Liver (tissue), 9 donors: ENCODE measurements around the gene ATP2B2. TPM values are rescaled to one million over a fixed set of nuclear protein-coding genes. Genes with fewer than 3 reads are reported as not detected.

Experiments
- DNase-seq: peaks from one replicate; pipeline ENCODE4 v3.0.0-alpha.2; 2017; ENCODE audit warnings: low spot score
- H3K27ac ChIP-seq, 2 donors: one replicate each; pipeline ENCODE4 v1.7.0; 2013; ENCODE audit warnings: inconsistent platforms in 2 of 2, low read length in 2 of 2, control low read depth in 1 of 2, low read depth in 1 of 2, mild to moderate bottlenecking in 1 of 2
- H3K27me3 ChIP-seq, 4 donors: one replicate each; pipeline versions ENCODE4 v1.6.1 to v1.7.0; 2013; ENCODE audit warnings: low read length in 3 of 4, inconsistent platforms in 1 of 4, mild to moderate bottlenecking in 1 of 4, moderate library complexity in 1 of 4; ENCODE audit not compliant: control insufficient read depth in 4 of 4, insufficient read depth in 4 of 4
- H3K36me3 ChIP-seq, 4 donors: one replicate each; pipeline versions ENCODE4 v1.6.1 to v1.7.0; 2013; ENCODE audit warnings: low read length in 3 of 4, mild to moderate bottlenecking in 3 of 4, low read depth in 1 of 4, moderate library complexity in 1 of 4; ENCODE audit not compliant: control insufficient read depth in 4 of 4, insufficient read depth in 3 of 4
- H3K4me1 ChIP-seq, 4 donors: one replicate each; pipeline versions ENCODE4 v1.6.1 to v1.7.0; 2013; ENCODE audit warnings: low read length in 3 of 4, mild to moderate bottlenecking in 3 of 4, moderate library complexity in 1 of 4; ENCODE audit not compliant: control insufficient read depth in 4 of 4, insufficient read depth in 4 of 4
- H3K4me3 ChIP-seq, 3 donors: one replicate each; pipeline versions ENCODE4 v1.6.1 to v1.7.0; 2013; ENCODE audit warnings: low read length in 3 of 3, control low read depth in 1 of 3, low read depth in 1 of 3, mild to moderate bottlenecking in 1 of 3
- H3K9ac ChIP-seq, 2 donors: one replicate each; pipeline ENCODE4 v1.7.0; 2013; ENCODE audit warnings: low read length in 2 of 2, mild to moderate bottlenecking in 2 of 2, moderate library complexity in 2 of 2, control low read depth in 1 of 2, low read depth in 1 of 2
- H3K9me3 ChIP-seq, 4 donors: one replicate each; pipeline versions ENCODE4 v1.6.1 to v1.7.0; 2013; ENCODE audit warnings: low read length in 3 of 4; ENCODE audit not compliant: control insufficient read depth in 4 of 4
- ATF3 ChIP-seq: IDR thresholded peaks from 2 replicates; pipeline ENCODE4 v1.6.1; 2016; ENCODE audit warnings: antibody characterized with exemption
- CTCF ChIP-seq: fragments of 150-350 bp; IDR thresholded peaks from 2 replicates; pipeline ENCODE4 v1.5.1; 2017; ENCODE audit warnings: improper control_type of control experiment, low read depth, low read length; ENCODE audit not compliant: missing input control
- EGR1 ChIP-seq, 2 donors: IDR thresholded peaks; 2 replicates each; pipeline ENCODE4 v1.6.1; 2016 to 2018; ENCODE audit warnings: antibody characterized with exemption in 2 of 2, low read depth in 2 of 2
- FOXA1 ChIP-seq: IDR thresholded peaks from 2 replicates; pipeline ENCODE4 v1.6.1; 2016; ENCODE audit warnings: antibody characterized with exemption
- FOXA2 ChIP-seq: IDR thresholded peaks from 2 replicates; pipeline ENCODE4 v1.6.1; 2016; ENCODE audit warnings: antibody characterized with exemption
- GABPA ChIP-seq, 2 donors: IDR thresholded peaks in 1 of 2; conservative IDR thresholded peaks in 1 of 2; 2 replicates each; pipeline ENCODE4 v1.6.1; 2016; ENCODE audit warnings: antibody characterized with exemption in 2 of 2, mild to moderate bottlenecking in 1 of 2, moderate library complexity in 1 of 2
- HNF4A ChIP-seq, 2 donors: conservative IDR thresholded peaks; 2 replicates each; pipeline ENCODE4 v1.6.1; 2016; ENCODE audit warnings: antibody characterized with exemption in 2 of 2, mild to moderate bottlenecking in 2 of 2
- HNF4G ChIP-seq: IDR thresholded peaks from 2 replicates; pipeline ENCODE4 v1.6.1; 2016; ENCODE audit warnings: antibody characterized with exemption
- JUND ChIP-seq, 2 donors: IDR thresholded peaks; 2 replicates each; pipeline ENCODE4 v1.6.1; 2016; ENCODE audit warnings: antibody characterized with exemption in 2 of 2
- MAX ChIP-seq: IDR thresholded peaks from 2 replicates; pipeline ENCODE4 v1.6.1; 2016; ENCODE audit warnings: antibody characterized with exemption
- NR2F2 ChIP-seq: IDR thresholded peaks from 2 replicates; pipeline ENCODE4 v1.6.1; 2016; ENCODE audit warnings: antibody characterized with exemption
- RAD21 ChIP-seq, 2 donors: IDR thresholded peaks; 2 replicates each; pipeline ENCODE4 v1.6.1; 2016; ENCODE audit warnings: antibody characterized with exemption in 2 of 2, mild to moderate bottlenecking in 2 of 2
- REST ChIP-seq: IDR thresholded peaks from 2 replicates; pipeline ENCODE4 v1.6.1; 2016; ENCODE audit warnings: antibody characterized with exemption, mild to moderate bottlenecking
- RXRA ChIP-seq, 2 donors: IDR thresholded peaks; 2 replicates each; pipeline ENCODE4 v1.6.1; 2017 to 2018; ENCODE audit warnings: antibody characterized with exemption in 2 of 2, mild to moderate bottlenecking in 1 of 2
- SP1 ChIP-seq: IDR thresholded peaks from 2 replicates; pipeline ENCODE4 v1.6.1; 2018; ENCODE audit warnings: antibody characterized with exemption, mild to moderate bottlenecking
- TAF1 ChIP-seq: conservative IDR thresholded peaks from 2 replicates; pipeline ENCODE4 v1.6.1; 2016; ENCODE audit warnings: antibody characterized with exemption, mild to moderate bottlenecking
- YY1 ChIP-seq: IDR thresholded peaks from 2 replicates; pipeline ENCODE4 v1.6.1; 2016; ENCODE audit warnings: antibody characterized with exemption, mild to moderate bottlenecking
- WGBS: extraction: QIAGEN DNeasy Blood & Tissue Kit; methylation state at CpG from one replicate; pipeline ENCODE4 v1.1.7; 2013; 5-methylcytosine and 5-hydroxymethylcytosine counted together
- polyA plus RNA-seq, 2 donors: library from polyadenylated mRNA; stranded (reverse) in 1 of 2; unstranded in 1 of 2; fragments of 200-250 nt in 1 of 2; fragments of >200 nt in 1 of 2; fragmentation: Nextera tagmentation in 1 of 2; extraction: Ambion mirVana in 1 of 2; gene quantifications; one replicate each; pipeline versions ENCODE4 v1.2.1 to v1.2.3, GENCODE V29; 2013 to 2015
- total RNA-seq, 2 donors: library from RNA; depleted of rRNA; stranded (reverse); fragments of >200 nt; gene quantifications; one replicate each; pipeline ENCODE4 v1.2.3, GENCODE V29; 2014
- TF ChIP-seq, protein P1 (sequence below): IDR thresholded peaks from 2 replicates; pipeline ENCODE4 v1.6.1; 2016; ENCODE audit warnings: antibody characterized with exemption
- donor health status: healthy.
- donor health status: healthy.
- donor health status: healthy.
- donor health status: healthy.
- donor health status: healthy.

The ATP2B2 gene
- total and polyA plus RNA-seq, 4 donors = 10.4 to 27.8 (median 20.7) TPM

DNA sequence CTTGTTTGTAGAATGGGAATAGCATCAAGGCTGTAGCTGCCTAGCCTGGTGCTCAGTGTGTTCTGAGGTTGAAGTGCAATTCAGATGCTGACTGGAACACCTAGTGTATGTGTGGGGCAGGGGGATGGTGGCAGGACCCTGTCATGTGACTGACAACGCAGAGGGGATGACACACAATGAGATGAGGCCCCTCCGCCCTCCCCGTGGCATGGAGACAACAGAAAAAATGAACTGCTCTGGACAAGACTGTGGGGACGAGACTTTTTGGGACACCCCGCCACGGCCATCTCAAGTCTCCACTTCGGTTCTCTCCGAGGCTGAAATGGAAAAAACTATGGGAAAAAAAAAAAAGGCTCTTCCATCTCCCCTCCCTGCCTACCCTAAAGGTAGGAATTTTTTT, 174.1 kb downstream of the ATP2B2 start:
- DNase-seq = no peak
- TF ChIP-seq HNF4G (no peak), REST (no peak), RXRA (IDR thresholded peaks at IDR 0.05) (no peak), HNF4A (conservative IDR thresholded peaks at IDR 0.05) (no peak), FOXA2 (no peak), JUND (IDR thresholded peaks at IDR 0.05) (no peak), YY1 (no peak), SP1 (no peak), NR2F2 (no peak), GABPA (IDR thresholded peaks at IDR 0.05 in 1 of 2, conservative IDR thresholded peaks at IDR 0.05 in 1 of 2) (no peak), EGR1 (IDR thresholded peaks at IDR 0.05; ENCODE audit: low read depth in 2 of 2) (no peak), TAF1 (no peak), CTCF (no peak), MAX (no peak), RAD21 (IDR thresholded peaks at IDR 0.05) (no peak)
- TF ChIP-seq, protein P1, sequence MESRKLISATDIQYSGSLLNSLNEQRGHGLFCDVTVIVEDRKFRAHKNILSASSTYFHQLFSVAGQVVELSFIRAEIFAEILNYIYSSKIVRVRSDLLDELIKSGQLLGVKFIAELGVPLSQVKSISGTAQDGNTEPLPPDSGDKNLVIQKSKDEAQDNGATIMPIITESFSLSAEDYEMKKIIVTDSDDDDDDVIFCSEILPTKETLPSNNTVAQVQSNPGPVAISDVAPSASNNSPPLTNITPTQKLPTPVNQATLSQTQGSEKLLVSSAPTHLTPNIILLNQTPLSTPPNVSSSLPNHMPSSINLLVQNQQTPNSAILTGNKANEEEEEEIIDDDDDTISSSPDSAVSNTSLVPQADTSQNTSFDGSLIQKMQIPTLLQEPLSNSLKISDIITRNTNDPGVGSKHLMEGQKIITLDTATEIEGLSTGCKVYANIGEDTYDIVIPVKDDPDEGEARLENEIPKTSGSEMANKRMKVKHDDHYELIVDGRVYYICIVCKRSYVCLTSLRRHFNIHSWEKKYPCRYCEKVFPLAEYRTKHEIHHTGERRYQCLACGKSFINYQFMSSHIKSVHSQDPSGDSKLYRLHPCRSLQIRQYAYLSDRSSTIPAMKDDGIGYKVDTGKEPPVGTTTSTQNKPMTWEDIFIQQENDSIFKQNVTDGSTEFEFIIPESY = no peak
- H3K9ac ChIP-seq = no peak overlapping the region
- no peak overlapping the region for H3K27ac ChIP-seq
- H3K36me3 ChIP-seq = peaks cover 12 to 49% (median 21%) of the 10 kb centered on the region in 4 donors
- 93% methylated on average over 8 of the region's 8 CpGs for WGBS
- no peak overlapping the region for H3K4me3 ChIP-seq
- H3K9me3 ChIP-seq = no peaks in the 10 kb centered on the region
- H3K27me3 ChIP-seq = no peaks in the 10 kb centered on the region
- H3K4me1 ChIP-seq = no peaks in the 10 kb centered on the region

DNA sequence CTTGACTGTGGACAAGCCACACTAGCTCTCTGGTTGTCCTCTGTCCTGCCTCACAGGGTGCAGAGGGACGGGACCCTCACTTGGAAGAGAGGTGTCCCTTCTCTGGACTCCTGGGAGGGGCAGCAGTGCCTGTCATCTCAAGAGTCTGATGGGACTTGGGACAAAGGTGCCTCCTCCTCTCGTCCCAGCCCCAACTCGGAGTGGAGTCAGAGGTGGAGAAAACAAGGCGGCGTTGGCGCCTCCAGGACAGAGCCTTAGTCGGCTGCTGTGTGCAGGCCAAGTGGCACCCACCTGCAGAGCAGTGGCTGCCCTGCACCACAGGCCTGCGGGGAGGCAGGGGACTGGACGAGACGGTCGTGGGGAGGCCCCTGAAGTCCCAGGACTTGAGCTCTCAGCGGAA, 175.1 kb downstream of the ATP2B2 start:
- TF ChIP-seq RAD21 (IDR thresholded peaks at IDR 0.05) (no peak), FOXA1 (no peak), TAF1 (no peak), ATF3 (no peak), GABPA (IDR thresholded peaks at IDR 0.05 in 1 of 2, conservative IDR thresholded peaks at IDR 0.05 in 1 of 2) (no peak), JUND (IDR thresholded peaks at IDR 0.05) (no peak), CTCF (no peak), HNF4A (conservative IDR thresholded peaks at IDR 0.05) (no peak)
- no peaks in the 10 kb centered on the region for H3K27me3 ChIP-seq
- no peak overlapping the region for H3K27ac ChIP-seq
- H3K36me3 ChIP-seq = peaks cover 9 to 39% (median 20%) of the 10 kb centered on the region in 4 donors
- H3K9me3 ChIP-seq = no peaks in the 10 kb centered on the region
- WGBS = 83% methylated on average over 12 of the region's 12 CpGs
- H3K4me3 ChIP-seq = no peak overlapping the region
- H3K9ac ChIP-seq = no peak overlapping the region
- H3K4me1 ChIP-seq = no peaks in the 10 kb centered on the region
- no peak for DNase-seq
